Tibial nerve (tissue), 4 donors: ENCODE results near the gene TGIF1.

Source experiments
- CTCF ChIP-seq, 5 experiments: fragments of 200-600 bp in 3 of 5; fragments of 450-650 bp in 2 of 5; sonication (generic) in 3 of 5; IDR thresholded peaks; one replicate each; pipeline ENCODE4 v1.5.1; 2016 to 2019; ENCODE audit warnings: antibody characterized with exemption in 5 of 5, mild to moderate bottlenecking in 3 of 5, moderate library complexity in 2 of 5
- EP300 ChIP-seq, 2 donors: sonication (generic); formaldehyde crosslinking; IDR thresholded peaks; one replicate each; pipeline ENCODE4 v1.6.1; 2017; ENCODE audit warnings: antibody characterized with exemption in 2 of 2, mild to moderate bottlenecking in 1 of 2
- POLR2A ChIP-seq, 2 donors: fragments of 450-650 bp; IDR thresholded peaks; one replicate each; pipeline ENCODE4 v1.6.1; 2017; ENCODE audit warnings: antibody characterized with exemption in 2 of 2, mild to moderate bottlenecking in 2 of 2, moderate library complexity in 2 of 2

DNA sequence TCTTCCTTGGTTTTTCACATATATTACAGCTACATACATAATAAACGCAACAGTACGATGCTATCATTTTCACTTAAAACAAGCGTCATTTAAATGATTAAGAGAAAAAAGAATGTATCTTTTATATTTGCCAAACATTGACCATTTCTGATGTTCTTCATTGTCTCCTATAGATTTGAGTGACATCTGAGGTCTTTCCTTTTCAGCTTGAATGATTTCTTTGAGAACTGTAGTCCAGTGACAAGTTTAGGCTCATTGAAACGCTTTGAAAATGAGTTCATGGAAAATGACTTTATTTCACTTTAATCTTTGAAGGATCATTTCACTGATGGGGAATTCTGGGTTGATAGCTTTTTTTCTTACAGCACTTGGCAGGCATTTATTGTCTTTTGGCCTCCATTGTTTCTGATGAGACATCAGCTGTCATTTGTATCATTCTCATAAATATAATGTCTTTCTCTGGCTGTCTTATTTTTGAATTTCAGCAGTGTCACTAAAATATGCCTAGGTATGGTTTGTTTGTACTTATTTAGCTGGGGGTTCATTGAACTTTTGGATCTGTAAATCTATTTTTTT is 10.9 kb downstream of the TGIF1 start:
- no peak for TF ChIP-seq CTCF (IDR thresholded peaks at IDR 0.05)
- no peak for TF ChIP-seq POLR2A (IDR thresholded peaks at IDR 0.05)
- TF ChIP-seq EP300 (IDR thresholded peaks at IDR 0.05): no peak
